ENCODE data around the gene STATH.

- TF ChIP-seq, protein P1, sequence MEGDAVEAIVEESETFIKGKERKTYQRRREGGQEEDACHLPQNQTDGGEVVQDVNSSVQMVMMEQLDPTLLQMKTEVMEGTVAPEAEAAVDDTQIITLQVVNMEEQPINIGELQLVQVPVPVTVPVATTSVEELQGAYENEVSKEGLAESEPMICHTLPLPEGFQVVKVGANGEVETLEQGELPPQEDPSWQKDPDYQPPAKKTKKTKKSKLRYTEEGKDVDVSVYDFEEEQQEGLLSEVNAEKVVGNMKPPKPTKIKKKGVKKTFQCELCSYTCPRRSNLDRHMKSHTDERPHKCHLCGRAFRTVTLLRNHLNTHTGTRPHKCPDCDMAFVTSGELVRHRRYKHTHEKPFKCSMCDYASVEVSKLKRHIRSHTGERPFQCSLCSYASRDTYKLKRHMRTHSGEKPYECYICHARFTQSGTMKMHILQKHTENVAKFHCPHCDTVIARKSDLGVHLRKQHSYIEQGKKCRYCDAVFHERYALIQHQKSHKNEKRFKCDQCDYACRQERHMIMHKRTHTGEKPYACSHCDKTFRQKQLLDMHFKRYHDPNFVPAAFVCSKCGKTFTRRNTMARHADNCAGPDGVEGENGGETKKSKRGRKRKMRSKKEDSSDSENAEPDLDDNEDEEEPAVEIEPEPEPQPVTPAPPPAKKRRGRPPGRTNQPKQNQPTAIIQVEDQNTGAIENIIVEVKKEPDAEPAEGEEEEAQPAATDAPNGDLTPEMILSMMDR (IDR thresholded peaks at IDR 0.05; ENCODE audit: low read depth, low read length): no peak
- no peak for TF ChIP-seq EZH2phosphoT487 (IDR thresholded peaks at IDR 0.05; ENCODE audit: low read depth)
Measured at GRCh38 chr4:70000711-70001110, 4.9 kb downstream of the STATH start.

Data from OCI-LY3 (cell line).